ENCODE data around the gene OR5AU1. TPM values are rescaled to one million over a fixed set of nuclear protein-coding genes. Genes with fewer than 3 reads are reported as not detected.

OR5AU1 gene
- not detected in 2 replicates for total RNA-seq

- no peak for DNase-seq (ENCODE audit: low read depth)
- no peak for TF ChIP-seq CTCF (conservative IDR thresholded peaks at IDR 0.05; ENCODE audit: low read depth, low read length)
- H3K4me3 ChIP-seq (ENCODE audit: low read depth, low read length): no peak within 1 kb of the TSS
Observed at GRCh38 chr14:21155963-21156362, at the start of gene OR5AU1. OR5AU1 (minus strand) TSS chr14:21156063; CDS start chr14:21155872, 191 bp downstream.

DNA sequence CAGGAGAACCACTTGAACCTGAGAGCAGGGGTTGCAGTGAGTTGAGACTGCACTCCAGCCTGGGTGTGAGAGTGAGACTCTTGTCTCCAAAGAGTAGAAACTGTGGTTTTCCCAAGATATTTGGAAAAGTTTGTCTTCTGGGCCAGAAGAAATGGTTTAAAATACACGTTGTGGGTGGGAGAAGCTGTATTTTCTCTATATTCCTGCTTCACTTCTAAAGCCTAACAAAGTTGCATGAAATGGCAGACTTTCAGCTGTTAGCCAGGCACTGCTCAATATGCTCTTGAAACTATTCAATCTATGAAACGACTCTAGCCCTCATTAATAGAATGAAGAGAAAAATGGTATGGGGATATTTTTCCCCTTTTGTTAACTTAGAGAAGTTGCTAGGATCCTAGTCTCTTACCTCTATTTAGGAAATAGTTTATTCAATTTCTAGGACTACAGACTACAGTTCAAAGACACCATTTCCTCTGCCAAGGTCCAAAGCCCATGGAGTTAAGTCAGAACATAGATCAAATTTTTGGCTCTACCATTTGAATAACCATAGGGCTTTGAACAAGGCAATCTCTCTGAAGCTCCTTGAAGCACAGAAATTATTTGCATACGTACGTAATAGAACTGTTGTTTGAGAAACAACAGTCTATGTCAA is 49.3 kb upstream of the OR5AU1 start:
- no peak overlapping the region for H3K4me3 ChIP-seq (ENCODE audit: low read depth, low read length)
- no peak for TF ChIP-seq CTCF (conservative IDR thresholded peaks at IDR 0.05; ENCODE audit: low read depth, low read length)
- no peak for DNase-seq (ENCODE audit: low read depth)

DNA sequence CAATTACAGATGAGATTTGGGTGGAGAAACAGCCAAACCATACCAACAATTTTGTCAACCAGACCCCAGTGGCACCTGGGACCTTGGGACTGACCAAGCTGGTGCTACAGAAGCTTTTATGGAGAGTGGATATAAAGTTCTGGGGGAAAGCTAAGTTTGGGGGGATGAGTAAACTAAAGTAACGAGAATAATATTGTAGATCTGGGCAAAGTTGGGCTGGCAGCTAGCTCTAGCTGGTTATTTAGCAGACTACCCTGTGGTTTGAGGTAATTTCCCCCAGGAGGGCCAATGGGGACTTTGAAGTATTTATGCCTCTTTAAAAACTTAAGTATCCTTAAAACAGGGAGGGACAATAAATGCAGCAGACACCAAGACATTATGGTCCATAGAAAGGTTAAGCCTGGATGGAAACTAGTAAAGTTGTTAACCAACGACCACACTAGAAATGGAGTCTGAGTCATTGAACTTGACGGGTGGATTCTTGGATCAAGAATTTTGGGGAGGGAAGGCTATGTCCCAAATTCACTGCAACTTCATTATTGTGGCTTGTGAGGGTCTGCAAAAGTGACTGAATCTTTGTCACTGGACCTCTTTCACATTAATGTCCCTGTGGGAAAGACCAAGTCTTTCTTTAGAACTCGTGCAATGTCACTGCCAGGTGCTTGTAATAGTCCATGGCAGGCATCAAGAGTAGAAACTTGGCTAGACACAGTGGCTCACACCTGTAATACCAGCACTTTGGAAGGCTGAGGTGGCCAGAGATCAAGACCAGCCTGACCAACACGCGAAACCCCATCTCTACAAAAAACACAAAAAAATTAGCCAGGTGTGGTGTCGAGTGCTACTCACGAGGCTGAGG is 48.5 kb upstream of the OR5AU1 start:
- TF ChIP-seq CTCF (conservative IDR thresholded peaks at IDR 0.05; ENCODE audit: low read depth, low read length): no peak
- no peak overlapping the region for H3K4me3 ChIP-seq (ENCODE audit: low read depth, low read length)
- no peak for DNase-seq (ENCODE audit: low read depth)

DNA sequence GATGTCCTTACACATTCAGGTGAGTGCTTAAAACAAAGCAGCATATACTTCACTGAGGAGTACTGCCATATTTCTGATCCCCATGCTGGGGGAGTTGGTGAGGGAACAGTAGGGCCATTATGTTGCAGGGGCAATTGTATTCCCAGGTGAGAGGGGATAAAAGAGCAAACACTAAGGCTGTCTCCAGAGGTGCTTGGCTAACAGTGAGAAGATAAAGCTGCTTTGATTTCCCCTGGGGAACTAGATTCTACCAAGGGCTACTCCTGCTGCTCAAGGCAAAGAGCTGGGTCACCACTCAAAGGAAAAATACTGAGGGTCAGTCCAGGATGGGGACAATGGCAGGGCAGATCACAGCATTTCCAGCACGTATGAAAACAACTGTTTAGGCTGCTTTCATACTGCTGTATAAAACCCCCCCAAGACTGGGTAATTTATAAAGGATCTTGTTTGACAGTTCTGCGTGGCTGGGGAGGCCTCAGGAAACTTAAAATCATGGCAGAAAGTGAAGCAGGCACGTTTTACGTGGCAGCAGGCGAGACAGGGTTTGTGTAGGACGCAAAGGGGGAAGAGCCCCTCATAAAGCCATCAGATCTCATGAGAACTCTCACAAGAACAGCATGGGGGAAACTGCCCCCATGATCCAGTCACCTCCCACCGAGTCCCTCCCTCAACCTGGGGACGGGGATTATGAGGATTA is 47.8 kb upstream of the OR5AU1 start:
- no peak for TF ChIP-seq CTCF (conservative IDR thresholded peaks at IDR 0.05; ENCODE audit: low read depth, low read length)
- H3K4me3 ChIP-seq (ENCODE audit: low read depth, low read length): no peak overlapping the region
- DNase-seq (ENCODE audit: low read depth): no peak

- no peak overlapping the region for H3K4me3 ChIP-seq (ENCODE audit: low read depth, low read length)
- TF ChIP-seq CTCF (conservative IDR thresholded peaks at IDR 0.05; ENCODE audit: low read depth, low read length): no peak
- no peak for DNase-seq (ENCODE audit: low read depth)
Observed at GRCh38 chr14:21202463-21203358, 46.8 kb upstream of the OR5AU1 start.

DNA sequence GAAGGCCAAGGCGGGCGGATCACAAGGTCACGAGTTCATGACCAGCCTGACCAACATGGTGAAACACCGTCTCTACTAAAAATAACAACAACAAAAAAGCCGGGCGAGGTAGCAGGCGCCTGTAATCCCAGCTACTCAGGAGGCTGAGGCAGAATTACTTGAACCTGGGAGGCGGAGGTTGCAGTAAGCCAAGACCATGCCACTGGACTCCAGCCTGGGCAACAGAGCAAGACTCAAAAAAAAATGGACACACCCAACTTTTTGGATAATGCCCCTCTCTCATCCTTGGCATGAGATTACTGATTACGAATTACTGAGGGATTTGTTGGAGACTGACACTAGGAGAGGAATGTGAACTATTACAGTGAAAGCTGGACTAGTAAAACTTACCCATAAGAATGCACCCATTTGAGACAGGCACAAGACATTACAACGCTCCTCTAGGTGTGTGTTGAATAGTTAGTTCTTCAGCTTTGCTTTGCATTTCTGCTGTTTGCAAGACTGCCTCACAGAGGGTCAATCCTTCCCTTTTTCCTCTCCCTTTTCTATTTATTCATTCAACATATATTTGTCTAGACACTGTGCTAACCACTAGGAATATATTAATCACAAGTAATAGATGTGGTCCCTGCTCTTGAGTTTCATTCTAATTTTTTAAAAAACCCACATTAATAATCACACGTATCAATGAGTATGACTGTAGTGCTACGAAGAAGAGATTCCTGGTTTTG is 46.0 kb upstream of the OR5AU1 start:
- H3K4me3 ChIP-seq (ENCODE audit: low read depth, low read length): no peak overlapping the region
- no peak for DNase-seq (ENCODE audit: low read depth)
- no peak for TF ChIP-seq CTCF (conservative IDR thresholded peaks at IDR 0.05; ENCODE audit: low read depth, low read length)

Data from epithelial cell of proximal tubule (primary cell).